ENCODE results near the gene RNF166.

Gene RNF166

GRCh38 chr16:88706229-88706964 lies at the start of gene RNF166, which contains the start of gene CTU2:
RNF166 (minus strand) TSS chr16:88706408; CDS start chr16:88706325, 83 bp downstream.
CTU2 (plus strand) TSS chr16:88706503; CDS start chr16:88706531, 28 bp downstream.
- DNase-seq: peak; percentile 86 to 92

GRCh38 chr16:88754912-88755744 lies 48.9 kb upstream of the RNF166 start:
- DNase-seq: peak in 1 of 2 donors; percentile 46

- no peak for DNase-seq
Observed at GRCh38 chr16:88754109-88754911, 48.1 kb upstream of the RNF166 start.

GRCh38 chr16:88753602-88754001 lies 47.4 kb upstream of the RNF166 start:
- no peak for DNase-seq

- no peak for DNase-seq
Observed at GRCh38 chr16:88753191-88753590, 47.0 kb upstream of the RNF166 start.

GRCh38 chr16:88752386-88753002 lies 46.3 kb upstream of the RNF166 start:
- no peak for DNase-seq

- DNase-seq: no peak
Observed at GRCh38 chr16:88750854-88751253, 44.6 kb upstream of the RNF166 start.

- no peak for DNase-seq
Observed at GRCh38 chr16:88749358-88749757, 43.1 kb upstream of the RNF166 start.

- DNase-seq: no peak
Observed at GRCh38 chr16:88748364-88748763, 42.2 kb upstream of the RNF166 start.

GRCh38 chr16:88747588-88748301 lies 41.5 kb upstream of the RNF166 start:
- DNase-seq: peak; percentile 33 to 45

- no peak for DNase-seq
Observed at GRCh38 chr16:88746506-88746905, 40.3 kb upstream of the RNF166 start.

- DNase-seq: no peak
Observed at GRCh38 chr16:88744577-88745521, 38.6 kb upstream of the RNF166 start.

GRCh38 chr16:88743693-88744576 lies 37.7 kb upstream of the RNF166 start:
- DNase-seq: peak; percentile 66 to 75

- DNase-seq: no peak
Observed at GRCh38 chr16:88742896-88743605, 36.8 kb upstream of the RNF166 start.

- DNase-seq: no peak
Observed at GRCh38 chr16:88741368-88741767, 35.2 kb upstream of the RNF166 start.

- no peak for DNase-seq
Observed at GRCh38 chr16:88740727-88741055, 34.5 kb upstream of the RNF166 start.

- no peak for DNase-seq
Observed at GRCh38 chr16:88739977-88740726, 33.9 kb upstream of the RNF166 start.

All from CD4-positive, alpha-beta T cell treated with Interferon alpha-2 for 1 hour (primary cell).